ENCODE data around the gene TMEM196. TPM values are rescaled to one million over a fixed set of nuclear protein-coding genes. Genes with fewer than 3 reads are reported as not detected.

TMEM196 gene
- total and polyA plus RNA-seq, 2 experiments from 2014 or later, result 0.11 TPM; not detected in 1

- TF ChIP-seq ZNF462 (CRISPR knock-in tag; IDR thresholded peaks at IDR 0.05) (no peak), ZNF331 (CRISPR knock-in tag; IDR thresholded peaks at IDR 0.05; ENCODE audit: low read depth) (no peak), POLR2AphosphoS5 (IDR thresholded peaks at IDR 0.05; ENCODE audit: low read depth) (no peak), STAT1 (IDR thresholded peaks at IDR 0.05; ENCODE audit: unreplicated experiment) (no peak), EZH2 (IDR thresholded peaks at IDR 0.05; ENCODE audit: low read depth, unreplicated experiment) (no peak), ZNF114 (CRISPR knock-in tag; IDR thresholded peaks at IDR 0.05) (no peak), EZH2phosphoT487 (IDR thresholded peaks at IDR 0.05; ENCODE audit: unreplicated experiment) (no peak), ETS1 (IDR thresholded peaks at IDR 0.05) (no peak), NANOG (IDR thresholded peaks at IDR 0.05; ENCODE audit: borderline replicate concordance) (no peak)
- TF ChIP-seq, protein P1, sequence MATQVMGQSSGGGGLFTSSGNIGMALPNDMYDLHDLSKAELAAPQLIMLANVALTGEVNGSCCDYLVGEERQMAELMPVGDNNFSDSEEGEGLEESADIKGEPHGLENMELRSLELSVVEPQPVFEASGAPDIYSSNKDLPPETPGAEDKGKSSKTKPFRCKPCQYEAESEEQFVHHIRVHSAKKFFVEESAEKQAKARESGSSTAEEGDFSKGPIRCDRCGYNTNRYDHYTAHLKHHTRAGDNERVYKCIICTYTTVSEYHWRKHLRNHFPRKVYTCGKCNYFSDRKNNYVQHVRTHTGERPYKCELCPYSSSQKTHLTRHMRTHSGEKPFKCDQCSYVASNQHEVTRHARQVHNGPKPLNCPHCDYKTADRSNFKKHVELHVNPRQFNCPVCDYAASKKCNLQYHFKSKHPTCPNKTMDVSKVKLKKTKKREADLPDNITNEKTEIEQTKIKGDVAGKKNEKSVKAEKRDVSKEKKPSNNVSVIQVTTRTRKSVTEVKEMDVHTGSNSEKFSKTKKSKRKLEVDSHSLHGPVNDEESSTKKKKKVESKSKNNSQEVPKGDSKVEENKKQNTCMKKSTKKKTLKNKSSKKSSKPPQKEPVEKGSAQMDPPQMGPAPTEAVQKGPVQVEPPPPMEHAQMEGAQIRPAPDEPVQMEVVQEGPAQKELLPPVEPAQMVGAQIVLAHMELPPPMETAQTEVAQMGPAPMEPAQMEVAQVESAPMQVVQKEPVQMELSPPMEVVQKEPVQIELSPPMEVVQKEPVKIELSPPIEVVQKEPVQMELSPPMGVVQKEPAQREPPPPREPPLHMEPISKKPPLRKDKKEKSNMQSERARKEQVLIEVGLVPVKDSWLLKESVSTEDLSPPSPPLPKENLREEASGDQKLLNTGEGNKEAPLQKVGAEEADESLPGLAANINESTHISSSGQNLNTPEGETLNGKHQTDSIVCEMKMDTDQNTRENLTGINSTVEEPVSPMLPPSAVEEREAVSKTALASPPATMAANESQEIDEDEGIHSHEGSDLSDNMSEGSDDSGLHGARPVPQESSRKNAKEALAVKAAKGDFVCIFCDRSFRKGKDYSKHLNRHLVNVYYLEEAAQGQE (IDR thresholded peaks at IDR 0.05; ENCODE audit: unreplicated experiment), result no peak
These were observed 38.0 kb upstream of the TMEM196 start (continued) for GRCh38 chr7:19811386-19811785.

Measured in GM23338 (cell line).